HG02884 (cell line): ENCODE measurements around the gene SMC5.
"Not testable (repeated sequence)": the region's sequence is repeated elsewhere in the genome, so short reads cannot be mapped to it uniquely, and the experiment has no call there.

Experiments used
- ATAC-seq: cut with Tn5 transposase; IDR thresholded peaks from one replicate; pipeline ENCODE4 v1.9.1; 2021; ENCODE audit warnings: mild to moderate bottlenecking, moderate library complexity; ENCODE audit not compliant: unreplicated experiment

Gene SMC5

GRCh38 chr9:70262948-70263347 is 4.2 kb downstream of the SMC5 start:
- no peak for ATAC-seq

DNA sequence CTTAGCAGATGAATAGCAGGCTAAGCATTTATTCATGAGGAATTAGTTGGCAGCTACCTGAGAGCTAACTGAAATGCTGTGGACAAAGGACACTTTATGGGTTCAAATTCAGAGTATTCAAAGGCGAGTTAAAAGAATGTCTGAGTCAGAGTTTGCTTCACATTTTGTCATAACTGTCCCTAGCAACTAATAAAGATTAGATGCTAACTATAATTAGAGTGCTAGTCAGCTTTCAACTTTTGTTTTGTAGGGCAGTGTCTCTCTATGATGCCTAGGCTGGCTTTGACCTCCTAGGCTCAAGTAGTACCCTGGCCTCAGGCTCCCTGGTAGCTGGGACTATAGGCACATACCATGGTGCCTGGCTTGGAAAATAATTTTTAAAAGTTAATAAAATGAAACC is 4.6 kb downstream of the SMC5 start:
- no peak for ATAC-seq

- ATAC-seq, result no peak
Measured at GRCh38 chr9:70278305-70278704, 19.5 kb downstream of the SMC5 start.

DNA sequence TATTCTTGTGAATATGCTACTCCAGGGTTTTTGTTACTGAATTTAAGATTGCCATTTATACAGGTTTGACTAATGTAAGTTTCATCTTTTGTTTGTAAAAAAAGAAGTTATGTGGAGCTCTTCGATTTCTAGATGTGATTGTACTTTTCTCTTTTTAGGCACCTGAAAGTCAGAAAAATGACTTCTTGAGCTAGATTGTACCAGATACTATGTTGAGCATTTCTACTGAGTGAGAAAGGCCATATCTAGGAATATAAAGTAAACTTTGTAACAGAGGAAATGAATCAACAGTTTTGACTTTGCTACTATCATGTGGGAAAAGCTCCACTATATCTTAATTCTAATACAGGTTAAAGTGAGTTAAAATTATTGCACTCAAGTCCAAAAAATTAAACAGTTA is 25.1 kb downstream of the SMC5 start:
- no peak for ATAC-seq

- ATAC-seq, result no peak
Measured at GRCh38 chr9:70285246-70285645, 26.5 kb downstream of the SMC5 start.

DNA sequence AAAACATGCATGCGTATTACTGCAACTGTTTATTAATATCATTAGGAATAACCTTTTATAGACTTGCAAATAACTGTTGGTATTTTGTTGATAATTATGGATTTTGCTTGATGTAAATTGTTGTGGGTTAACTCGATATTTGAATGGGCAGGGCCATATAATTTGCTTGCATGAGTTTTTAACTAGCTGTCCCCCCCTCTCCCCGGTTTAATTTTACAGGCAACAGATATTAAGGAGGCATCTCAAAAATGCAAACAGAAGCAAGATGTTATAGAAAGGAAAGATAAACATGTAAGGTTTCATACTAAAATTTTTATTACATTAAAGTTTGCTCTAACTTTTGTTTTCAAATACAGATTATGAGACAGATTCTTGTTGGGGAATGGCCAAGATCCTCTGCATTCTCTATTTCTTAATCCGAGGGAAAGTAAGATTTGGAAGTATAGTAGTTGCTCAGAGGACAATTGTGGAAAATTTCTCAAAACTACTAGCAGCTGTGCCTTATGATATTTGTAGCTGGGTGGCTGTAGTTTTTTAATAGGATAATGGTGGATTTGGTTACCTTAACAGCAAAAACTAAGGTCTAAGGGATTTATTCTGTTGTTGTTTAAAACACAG is 27.3 kb downstream of the SMC5 start:
- no peak for ATAC-seq

DNA sequence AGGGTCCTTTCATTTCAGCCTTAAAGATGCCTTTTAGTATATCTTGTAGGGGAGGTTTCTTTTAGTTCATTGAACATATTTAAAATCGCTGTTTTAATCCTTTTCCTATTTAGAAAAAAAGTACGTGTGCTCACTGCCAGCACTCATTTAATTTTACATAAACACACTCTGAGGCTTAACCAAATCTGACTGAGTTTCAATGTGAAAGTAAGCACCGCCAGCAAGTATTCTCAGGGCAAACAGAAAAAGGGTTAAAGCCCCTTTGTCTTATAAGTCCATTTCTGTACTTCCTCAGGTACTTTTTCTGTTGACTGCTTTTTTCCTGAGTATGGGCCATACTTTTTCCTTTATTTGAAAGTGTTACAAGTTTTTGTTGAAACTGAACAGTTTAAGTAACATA is 31.8 kb downstream of the SMC5 start:
- no peak for ATAC-seq

GRCh38 chr9:70291446-70291845 is 32.7 kb downstream of the SMC5 start:
- no peak for ATAC-seq

GRCh38 chr9:70292253-70292652 is 33.5 kb downstream of the SMC5 start:
- no peak for ATAC-seq

DNA sequence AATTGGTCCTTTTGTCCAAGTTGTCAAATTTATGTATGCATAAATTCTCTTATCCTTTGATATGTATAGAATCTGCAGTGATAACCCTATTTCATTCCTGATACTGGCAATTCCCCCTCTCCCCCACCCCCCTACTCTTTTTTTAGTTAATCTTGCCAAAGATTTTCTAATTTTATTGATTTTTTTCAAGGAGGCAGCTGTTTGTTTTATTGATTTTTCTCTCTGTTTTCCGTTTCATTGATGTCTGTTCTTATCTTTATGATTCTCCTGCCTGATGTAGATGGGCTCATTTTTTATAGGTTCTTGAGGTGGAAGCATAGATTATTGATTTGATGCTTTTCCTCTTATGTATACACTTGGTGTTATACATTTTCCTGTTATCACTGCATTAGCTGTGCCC is 34.4 kb downstream of the SMC5 start:
- no peak for ATAC-seq

DNA sequence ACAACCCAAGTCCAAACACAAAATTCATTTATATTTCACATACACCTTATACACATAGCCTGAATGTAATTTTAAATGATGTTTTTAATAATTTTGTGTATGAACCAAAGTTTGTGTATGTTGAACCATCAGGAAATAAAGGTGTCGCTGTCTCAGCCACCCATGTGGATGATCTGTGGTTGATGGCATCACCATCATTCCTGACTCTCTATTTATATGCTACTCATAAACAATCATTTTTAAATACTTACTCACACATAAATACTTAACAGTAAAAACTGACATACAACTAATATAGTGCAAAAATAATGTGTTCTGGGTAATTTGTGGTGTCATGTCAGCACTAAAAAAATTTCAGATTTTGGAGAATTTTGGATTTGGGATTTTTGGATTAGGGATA is 38.4 kb downstream of the SMC5 start:
- ATAC-seq, result no peak

DNA sequence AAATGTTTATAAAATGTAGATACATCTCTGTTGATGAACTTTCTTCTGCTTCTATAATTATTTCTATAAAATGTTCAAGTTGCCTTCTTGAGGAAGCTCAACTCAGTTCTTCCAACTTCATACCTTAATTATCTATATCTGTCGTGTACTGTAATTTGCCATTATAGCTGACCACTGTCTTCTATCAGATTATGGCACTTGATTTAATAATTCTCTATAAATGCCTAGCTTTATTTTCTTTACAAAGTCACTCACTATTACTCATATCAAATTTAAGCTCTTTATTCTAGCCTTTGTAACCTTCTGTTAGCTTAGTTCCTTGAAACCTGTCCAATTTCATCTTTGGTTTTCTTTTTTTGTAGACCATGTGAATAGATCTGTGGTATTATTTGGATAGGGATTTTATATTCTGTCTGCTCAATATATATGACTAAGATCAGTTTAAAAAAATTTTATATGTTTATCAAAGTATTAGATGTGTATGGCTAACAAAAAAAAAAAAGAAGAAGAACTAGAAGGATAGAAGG is 39.5 kb downstream of the SMC5 start:
- no peak for ATAC-seq

- no peak for ATAC-seq
Measured at GRCh38 chr9:70303268-70303667, 44.5 kb downstream of the SMC5 start.

DNA sequence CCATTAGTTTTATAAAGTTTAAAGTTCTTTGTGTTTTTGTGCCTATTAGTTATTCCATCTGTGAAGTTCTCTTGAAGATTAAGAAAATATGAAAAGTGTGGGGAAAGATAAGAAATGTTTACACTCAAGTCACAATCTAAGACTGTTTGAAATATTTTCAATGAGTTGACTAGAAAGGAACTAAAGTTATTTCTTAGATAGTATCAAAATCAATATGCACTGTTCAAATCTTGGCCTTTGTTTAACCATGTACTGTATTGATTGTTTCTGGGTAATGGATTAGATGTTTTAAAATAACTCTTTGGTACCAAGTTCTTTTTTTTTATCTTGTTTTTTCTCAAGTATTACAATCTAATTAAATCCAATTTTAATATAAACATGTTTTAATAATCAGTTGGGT is 46.0 kb downstream of the SMC5 start:
- ATAC-seq, result no peak

- ATAC-seq, result no peak
Measured at GRCh38 chr9:70315389-70315788, 56.6 kb downstream of the SMC5 start.

DNA sequence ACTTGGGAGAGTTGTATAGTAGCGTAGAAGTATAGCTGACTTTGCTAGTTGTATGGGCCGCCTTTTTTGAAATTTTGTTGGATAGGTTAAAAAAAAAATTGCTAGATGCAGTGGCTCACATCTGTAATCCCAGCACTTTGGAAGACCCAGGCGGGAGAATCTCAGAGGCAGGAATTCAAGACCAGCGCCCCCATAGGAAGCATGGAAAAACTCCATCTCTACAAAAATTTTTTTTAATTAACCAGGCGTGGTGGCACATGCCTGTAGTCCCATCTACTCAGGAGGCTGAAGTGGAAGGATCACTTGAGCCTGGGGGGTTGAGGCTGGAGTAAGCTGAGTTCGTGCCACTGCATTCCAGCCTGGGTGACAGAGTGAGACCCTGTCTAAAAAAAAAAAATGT is 59.2 kb downstream of the SMC5 start:
- ATAC-seq, result no peak

GRCh38 chr9:70322096-70322495 is 63.3 kb downstream of the SMC5 start:
- ATAC-seq, result no peak

- no peak for ATAC-seq
Measured at GRCh38 chr9:70324963-70325362, 66.2 kb downstream of the SMC5 start.

- not testable (repeated sequence) for ATAC-seq
Measured at GRCh38 chr9:70328625-70329024, 69.8 kb downstream of the SMC5 start.

DNA sequence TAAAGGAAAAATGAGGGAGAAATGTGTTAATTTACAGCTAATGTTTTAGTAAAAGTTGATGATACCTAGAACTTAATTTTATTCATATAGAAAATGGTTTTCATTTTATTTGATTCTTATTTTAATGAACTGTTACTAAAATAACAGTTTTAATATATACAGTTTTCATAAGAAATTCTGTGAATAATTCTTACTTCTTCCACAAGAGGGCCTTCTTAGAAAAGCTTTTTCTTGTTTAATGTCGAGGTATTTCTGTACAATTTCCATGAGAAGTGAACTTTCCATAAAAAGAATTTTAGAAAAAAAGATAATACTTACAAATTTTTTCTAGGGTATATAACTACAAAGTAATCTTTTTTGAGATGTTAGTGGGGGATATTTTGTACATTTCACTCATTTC is 81.8 kb downstream of the SMC5 start:
- no peak for ATAC-seq

- ATAC-seq, result no peak
Measured at GRCh38 chr9:70347046-70347445, 88.3 kb downstream of the SMC5 start.

DNA sequence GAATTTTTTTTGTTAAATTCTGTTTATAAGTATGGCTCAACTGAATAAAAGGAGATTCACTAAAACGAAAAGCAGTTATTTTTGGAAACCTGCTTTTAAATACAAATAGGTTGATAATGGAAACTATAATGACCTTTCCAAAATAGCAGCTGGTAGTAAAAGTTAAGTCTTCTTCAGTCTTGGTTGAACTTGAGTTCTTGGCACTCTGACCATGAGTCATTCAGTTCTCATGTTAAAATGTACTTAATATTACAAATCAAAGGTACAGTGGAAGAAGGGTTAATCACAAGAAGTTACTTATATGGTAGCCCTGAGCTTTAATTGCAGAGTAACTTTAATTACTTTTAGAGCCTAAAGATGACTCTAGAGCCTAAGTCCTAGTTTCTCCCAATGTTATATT is 93.6 kb downstream of the SMC5 start:
- no peak for ATAC-seq

DNA sequence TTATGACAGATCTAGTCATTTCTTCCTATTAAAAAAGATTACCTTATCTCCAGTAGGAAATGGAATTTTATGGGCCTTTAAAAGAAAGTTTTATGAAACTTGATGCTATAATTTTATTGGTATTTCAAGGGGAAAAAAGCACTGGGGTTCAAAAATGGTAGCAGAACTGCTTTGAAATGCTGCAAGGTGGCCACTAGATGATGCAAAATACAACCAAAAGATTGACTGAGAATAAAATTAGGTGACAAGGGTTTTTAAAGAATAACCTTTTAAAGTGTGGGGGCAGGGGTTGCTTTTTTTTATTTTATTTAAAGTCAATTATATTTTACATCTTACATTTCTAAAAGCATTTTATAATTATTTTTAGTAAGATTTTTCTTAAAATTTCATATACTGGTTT is 94.0 kb downstream of the SMC5 start:
- no peak for ATAC-seq
